ENCODE measurements around the gene PRR23E.

GRCh38 chr3:127222163-127222562 lies 29.2 kb downstream of the PRR23E start:
- no peak for TF ChIP-seq POLR2A (IDR thresholded peaks at IDR 0.05)
- no peak for TF ChIP-seq CTCF (IDR thresholded peaks at IDR 0.05)
